Measurements from ENCODE around the gene WDR81. TPM values are rescaled to one million over a fixed set of nuclear protein-coding genes. Genes with fewer than 3 reads are reported as not detected.

The WDR81 gene
- total RNA-seq, 2 donors from 2014 or later: 13.4 to 17.9 TPM

- Mint-ChIP-seq H3K4me1 (peaks cover 2% of the 10 kb centered on the region), H3K36me3 (ENCODE audit: low read depth) (peaks cover 19% of the 10 kb centered on the region), H3K27ac (no peak overlapping the region), H3K9me3 (no peaks in the 10 kb centered on the region), H3K27me3 (ENCODE audit: insufficient read depth) (no peaks in the 10 kb centered on the region), H3K4me3 (no peak overlapping the region)
- Histone ChIP-seq H3K9ac (ENCODE audit: extremely low read depth, low read length, poor library complexity, severe bottlenecking) (no peak overlapping the region), H3K4me1 (ENCODE audit: control insufficient read depth, insufficient read depth, low read length) (no peaks in the 10 kb centered on the region), H3K27ac (ENCODE audit: low read depth, low read length) (no peak overlapping the region), H3K4me3 (ENCODE audit: low read length) (no peak overlapping the region), H3K27me3 (ENCODE audit: control insufficient read depth, insufficient read depth, low read length, poor library complexity, severe bottlenecking) (no peaks in the 10 kb centered on the region), H3K36me3 (ENCODE audit: control insufficient read depth, insufficient read depth, low read length) (no peaks in the 10 kb centered on the region), H3K9me3 (ENCODE audit: control insufficient read depth, low read length) (no peaks in the 10 kb centered on the region)
- WGBS, 2 experiments (ENCODE audit: insufficient coverage in 1 of 2, insufficient read length in 1 of 2): 95 to 100% methylated on average over 3 to 10 of the region's 10 CpGs
- no peak for TF ChIP-seq CTCF (conservative IDR thresholded peaks at IDR 0.05)
- DNase-seq: no peak
Measured at GRCh38 chr17:1731194-1731506, 6.6 kb downstream of the WDR81 start.

GRCh38 chr17:1732241-1732832 lies 7.8 kb downstream of the WDR81 start:
- Mint-ChIP-seq H3K4me3 (no peak overlapping the region), H3K27me3 (ENCODE audit: insufficient read depth) (no peaks in the 10 kb centered on the region), H3K9me3 (no peaks in the 10 kb centered on the region), H3K36me3 (ENCODE audit: low read depth) (peaks cover 25% of the 10 kb centered on the region), H3K4me1 (peaks cover 4% of the 10 kb centered on the region), H3K27ac (no peak overlapping the region)
- no peaks in the 10 kb centered on the region for H3K27me3 ChIP-seq (ENCODE audit: control insufficient read depth, insufficient read depth, low read length, poor library complexity, severe bottlenecking)
- no peak overlapping the region for H3K4me3 ChIP-seq (ENCODE audit: low read length)
- H3K9ac ChIP-seq (ENCODE audit: extremely low read depth, low read length, poor library complexity, severe bottlenecking): no peak overlapping the region
- H3K36me3 ChIP-seq (ENCODE audit: control insufficient read depth, insufficient read depth, low read length): no peaks in the 10 kb centered on the region
- 92 to 93% methylated on average over 19 to 22 of the region's 22 CpGs for WGBS, 2 experiments (ENCODE audit: insufficient coverage in 1 of 2, insufficient read length in 1 of 2)
- DNase-seq: no peak
- H3K4me1 ChIP-seq (ENCODE audit: control insufficient read depth, insufficient read depth, low read length): no peaks in the 10 kb centered on the region
- no peak overlapping the region for H3K27ac ChIP-seq (ENCODE audit: low read depth, low read length)
- no peak for TF ChIP-seq CTCF (conservative IDR thresholded peaks at IDR 0.05)
- H3K9me3 ChIP-seq (ENCODE audit: control insufficient read depth, low read length): no peaks in the 10 kb centered on the region

GRCh38 chr17:1732833-1733321 lies 8.4 kb downstream of the WDR81 start:
- Histone ChIP-seq H3K27ac (ENCODE audit: low read depth, low read length) (no peak overlapping the region), H3K27me3 (ENCODE audit: control insufficient read depth, insufficient read depth, low read length, poor library complexity, severe bottlenecking) (no peaks in the 10 kb centered on the region), H3K9ac (ENCODE audit: extremely low read depth, low read length, poor library complexity, severe bottlenecking) (no peak overlapping the region), H3K4me3 (ENCODE audit: low read length) (no peak overlapping the region), H3K9me3 (ENCODE audit: control insufficient read depth, low read length) (no peaks in the 10 kb centered on the region), H3K36me3 (ENCODE audit: control insufficient read depth, insufficient read depth, low read length) (no peaks in the 10 kb centered on the region), H3K4me1 (ENCODE audit: control insufficient read depth, insufficient read depth, low read length) (no peaks in the 10 kb centered on the region)
- H3K27me3 Mint-ChIP-seq (ENCODE audit: insufficient read depth): no peaks in the 10 kb centered on the region
- H3K27ac Mint-ChIP-seq: no peak overlapping the region
- no peak for TF ChIP-seq CTCF (conservative IDR thresholded peaks at IDR 0.05)
- 86 to 92% methylated on average over 10 to 11 of the region's 11 CpGs for WGBS, 2 experiments (ENCODE audit: insufficient coverage in 1 of 2, insufficient read length in 1 of 2)
- no peak for DNase-seq
- H3K4me3 Mint-ChIP-seq: no peak overlapping the region
- no peaks in the 10 kb centered on the region for H3K9me3 Mint-ChIP-seq
- peaks cover 4% of the 10 kb centered on the region for H3K4me1 Mint-ChIP-seq
- H3K36me3 Mint-ChIP-seq (ENCODE audit: low read depth): peaks cover 29% of the 10 kb centered on the region
